BE2C (cell line): Measurements from ENCODE around the gene C16orf78.

Source experiments
- DNase-seq: peaks from one replicate; pipeline ENCODE4 v3.0.0-alpha.2; 2020
- H3K27me3 ChIP-seq: fragments of 250-450 bp; sonication (Bioruptor Pico); 2 replicates; pipeline ENCODE4 v1.5.1; 2020; ENCODE audit warnings: mild to moderate bottlenecking
- H3K36me3 ChIP-seq: fragments of 250-450 bp; sonication (Bioruptor Pico); 2 replicates; pipeline ENCODE4 v1.5.1; 2020; ENCODE audit warnings: mild to moderate bottlenecking
- H3K4me1 ChIP-seq: fragments of 250-450 bp; sonication (Bioruptor Pico); 2 replicates; pipeline ENCODE4 v1.5.1; 2020
- H3K4me3 ChIP-seq: 2 replicates; pipeline ENCODE4 v1.5.1; 2011; ENCODE audit warnings: low read depth, low read length
- H3K9me3 ChIP-seq: fragments of 250-450 bp; sonication (Bioruptor Pico); 2 replicates; pipeline ENCODE4 v1.5.1; 2020
- CTCF ChIP-seq: IDR thresholded peaks from 2 replicates; pipeline ENCODE4 v1.5.1; 2012; ENCODE audit warnings: mild to moderate bottlenecking, low read depth, low read length

The C16orf78 gene

GRCh38 chr16:49427771-49428170 is 54.2 kb downstream of the C16orf78 start:
- Histone ChIP-seq H3K9me3 (no peaks in the 10 kb centered on the region; the same call in 1 of the 2 replicates), H3K4me3 (no peak overlapping the region), H3K4me1 (no peaks in the 10 kb centered on the region), H3K36me3 (no peaks in the 10 kb centered on the region), H3K27me3 (no peaks in the 10 kb centered on the region)
- no peak for TF ChIP-seq CTCF
- DNase-seq = no peak

GRCh38 chr16:49428808-49429207 is 55.2 kb downstream of the C16orf78 start:
- DNase-seq = no peak
- Histone ChIP-seq H3K36me3 (no peaks in the 10 kb centered on the region), H3K4me3 (no peak overlapping the region), H3K27me3 (no peaks in the 10 kb centered on the region), H3K9me3 (no peaks in the 10 kb centered on the region; the same call in 1 of the 2 replicates), H3K4me1 (no peaks in the 10 kb centered on the region)
- no peak for TF ChIP-seq CTCF

GRCh38 chr16:49431040-49431439 is 57.4 kb downstream of the C16orf78 start:
- H3K4me1 ChIP-seq = no peaks in the 10 kb centered on the region
- no peak for TF ChIP-seq CTCF
- H3K36me3 ChIP-seq = no peaks in the 10 kb centered on the region
- H3K9me3 ChIP-seq = no peaks in the 10 kb centered on the region; the same call in 1 of the 2 replicates
- H3K4me3 ChIP-seq = no peak overlapping the region
- DNase-seq = no peak
- H3K27me3 ChIP-seq = no peaks in the 10 kb centered on the region

GRCh38 chr16:49431591-49432290 is 58.1 kb downstream of the C16orf78 start:
- Histone ChIP-seq H3K27me3 (no peaks in the 10 kb centered on the region), H3K4me1 (no peaks in the 10 kb centered on the region), H3K4me3 (no peak overlapping the region), H3K9me3 (no peaks in the 10 kb centered on the region), H3K36me3 (no peaks in the 10 kb centered on the region)
- no peak for DNase-seq
- no peak for TF ChIP-seq CTCF

GRCh38 chr16:49434733-49435132 is 61.1 kb downstream of the C16orf78 start:
- no peak for DNase-seq
- TF ChIP-seq CTCF = no peak
- H3K9me3 ChIP-seq = no peaks in the 10 kb centered on the region
- H3K4me3 ChIP-seq = no peak overlapping the region
- H3K36me3 ChIP-seq = no peaks in the 10 kb centered on the region
- no peaks in the 10 kb centered on the region for H3K27me3 ChIP-seq
- H3K4me1 ChIP-seq = no peaks in the 10 kb centered on the region

GRCh38 chr16:49436181-49436580 is 62.6 kb downstream of the C16orf78 start:
- H3K27me3 ChIP-seq = no peaks in the 10 kb centered on the region
- H3K9me3 ChIP-seq = no peaks in the 10 kb centered on the region
- no peak for DNase-seq
- H3K4me3 ChIP-seq = no peak overlapping the region
- no peak for TF ChIP-seq CTCF
- H3K36me3 ChIP-seq = no peaks in the 10 kb centered on the region
- H3K4me1 ChIP-seq = no peaks in the 10 kb centered on the region
